MM.1S (cell line): Measurements from ENCODE around the gene NKG7.

Experiments used
- EZH2 ChIP-seq: fragments of 300-600 bp; sonication (generic); optimal IDR thresholded peaks from 2 replicates; pipeline ENCODE3; 2017; ENCODE audit warnings: low read depth, mild to moderate bottlenecking, antibody characterized with exemption, low read length, mixed read lengths
- TF ChIP-seq, protein P1 (sequence below): fragments of 300-600 bp; sonication (generic); IDR thresholded peaks from 2 replicates; pipeline ENCODE4 v1.5.1; 2016; ENCODE audit warnings: antibody characterized with exemption, low read length, mixed read lengths

DNA sequence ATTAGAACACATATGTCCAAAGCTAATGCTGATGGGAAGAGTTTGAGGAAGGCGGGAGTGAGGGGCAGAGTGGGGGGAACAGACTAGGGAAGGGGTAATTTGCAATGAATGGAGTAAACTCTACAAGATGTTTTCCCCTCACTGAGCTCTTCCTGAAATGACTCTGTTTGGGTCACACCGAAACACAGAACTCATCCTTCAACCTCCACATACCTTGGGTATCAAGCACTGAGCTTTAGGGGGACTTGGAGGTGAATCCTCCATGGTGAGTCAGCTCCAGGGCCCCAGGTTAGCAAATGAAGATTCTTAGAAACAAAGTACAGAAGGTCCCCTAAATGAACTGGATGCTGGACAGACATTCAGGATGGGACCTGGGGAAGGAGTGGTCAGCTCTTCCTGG is 46.3 kb upstream of the NKG7 start:
- TF ChIP-seq, protein P1, sequence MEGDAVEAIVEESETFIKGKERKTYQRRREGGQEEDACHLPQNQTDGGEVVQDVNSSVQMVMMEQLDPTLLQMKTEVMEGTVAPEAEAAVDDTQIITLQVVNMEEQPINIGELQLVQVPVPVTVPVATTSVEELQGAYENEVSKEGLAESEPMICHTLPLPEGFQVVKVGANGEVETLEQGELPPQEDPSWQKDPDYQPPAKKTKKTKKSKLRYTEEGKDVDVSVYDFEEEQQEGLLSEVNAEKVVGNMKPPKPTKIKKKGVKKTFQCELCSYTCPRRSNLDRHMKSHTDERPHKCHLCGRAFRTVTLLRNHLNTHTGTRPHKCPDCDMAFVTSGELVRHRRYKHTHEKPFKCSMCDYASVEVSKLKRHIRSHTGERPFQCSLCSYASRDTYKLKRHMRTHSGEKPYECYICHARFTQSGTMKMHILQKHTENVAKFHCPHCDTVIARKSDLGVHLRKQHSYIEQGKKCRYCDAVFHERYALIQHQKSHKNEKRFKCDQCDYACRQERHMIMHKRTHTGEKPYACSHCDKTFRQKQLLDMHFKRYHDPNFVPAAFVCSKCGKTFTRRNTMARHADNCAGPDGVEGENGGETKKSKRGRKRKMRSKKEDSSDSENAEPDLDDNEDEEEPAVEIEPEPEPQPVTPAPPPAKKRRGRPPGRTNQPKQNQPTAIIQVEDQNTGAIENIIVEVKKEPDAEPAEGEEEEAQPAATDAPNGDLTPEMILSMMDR: no peak
- TF ChIP-seq EZH2: no peak
